T-helper 2 cell treated with Interferon-gamma antibody and Interleukin-4, amounts not matched to agents 5 μg/mL and 100 μg/mL, for 36 hours (primary cell): ENCODE data around the gene LY86.
"Not testable (repeated sequence)": the region's sequence is repeated elsewhere in the genome, so short reads cannot be mapped to it uniquely, and the experiment has no call there.

Experiments
- DNase-seq: peaks from one replicate; pipeline ENCODE4 v3.0.0; 2021; ENCODE audit warnings: low spot score
- H3K27ac Mint-ChIP-seq: one replicate; pipeline ENCODE4 v1.8.0; 2021; ENCODE audit warnings: mild to moderate bottlenecking, mixed read lengths
- H3K27me3 Mint-ChIP-seq: one replicate; pipeline ENCODE4 v1.8.0; 2021; ENCODE audit warnings: low read depth, mixed read lengths
- H3K36me3 Mint-ChIP-seq: one replicate; pipeline ENCODE4 v1.8.0; 2021; ENCODE audit warnings: low read depth, mixed read lengths
- H3K4me1 Mint-ChIP-seq: one replicate; pipeline ENCODE4 v1.8.0; 2021; ENCODE audit warnings: low read depth, mixed read lengths
- H3K4me3 Mint-ChIP-seq: one replicate; pipeline ENCODE4 v1.8.0; 2022; ENCODE audit warnings: mild to moderate bottlenecking, moderate library complexity, mixed read lengths
- H3K9me3 Mint-ChIP-seq: one replicate; pipeline ENCODE4 v1.8.0; 2021; ENCODE audit warnings: mixed read lengths

LY86 gene

DNA sequence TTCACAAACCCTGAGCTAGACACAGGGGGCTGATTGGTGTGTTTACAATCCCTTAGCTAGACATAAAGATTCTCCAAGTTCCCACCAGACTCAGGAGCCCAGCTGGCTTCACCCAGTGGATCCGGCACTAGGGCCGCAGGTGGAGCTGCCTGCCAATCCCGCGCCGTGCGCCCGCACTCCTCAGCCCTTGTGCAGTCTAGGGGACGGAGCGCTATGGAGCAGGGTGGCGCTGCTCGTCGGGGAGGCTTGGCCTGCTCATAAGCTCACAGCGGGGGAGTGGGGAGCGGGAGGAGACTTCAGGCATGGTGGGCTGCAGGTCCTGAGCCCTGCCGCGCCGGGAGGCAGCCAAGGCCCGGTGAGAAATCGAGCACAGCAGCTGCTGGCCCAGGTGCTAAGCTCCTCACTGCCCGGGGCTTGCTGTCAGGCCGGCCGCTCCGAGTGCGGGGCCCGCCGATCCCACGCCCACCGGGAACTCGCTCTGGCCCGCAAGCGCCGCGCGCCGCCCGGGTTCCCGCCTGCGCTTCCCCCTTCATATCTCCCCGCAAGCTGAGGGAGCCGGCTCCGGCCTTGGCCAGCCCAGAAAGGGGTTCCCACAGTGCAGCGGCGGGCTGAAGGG lies 24.7 kb downstream of the LY86 start:
- not testable (repeated sequence) for DNase-seq, H3K9me3 Mint-ChIP-seq, H3K27me3 Mint-ChIP-seq
- Mint-ChIP-seq H3K4me3 (peak overlapping the region; percentile 52), H3K27ac (peak overlapping the region; percentile 98), H3K36me3 (peaks cover 17% of the 10 kb centered on the region), H3K4me1 (peaks cover 62% of the 10 kb centered on the region)

DNA sequence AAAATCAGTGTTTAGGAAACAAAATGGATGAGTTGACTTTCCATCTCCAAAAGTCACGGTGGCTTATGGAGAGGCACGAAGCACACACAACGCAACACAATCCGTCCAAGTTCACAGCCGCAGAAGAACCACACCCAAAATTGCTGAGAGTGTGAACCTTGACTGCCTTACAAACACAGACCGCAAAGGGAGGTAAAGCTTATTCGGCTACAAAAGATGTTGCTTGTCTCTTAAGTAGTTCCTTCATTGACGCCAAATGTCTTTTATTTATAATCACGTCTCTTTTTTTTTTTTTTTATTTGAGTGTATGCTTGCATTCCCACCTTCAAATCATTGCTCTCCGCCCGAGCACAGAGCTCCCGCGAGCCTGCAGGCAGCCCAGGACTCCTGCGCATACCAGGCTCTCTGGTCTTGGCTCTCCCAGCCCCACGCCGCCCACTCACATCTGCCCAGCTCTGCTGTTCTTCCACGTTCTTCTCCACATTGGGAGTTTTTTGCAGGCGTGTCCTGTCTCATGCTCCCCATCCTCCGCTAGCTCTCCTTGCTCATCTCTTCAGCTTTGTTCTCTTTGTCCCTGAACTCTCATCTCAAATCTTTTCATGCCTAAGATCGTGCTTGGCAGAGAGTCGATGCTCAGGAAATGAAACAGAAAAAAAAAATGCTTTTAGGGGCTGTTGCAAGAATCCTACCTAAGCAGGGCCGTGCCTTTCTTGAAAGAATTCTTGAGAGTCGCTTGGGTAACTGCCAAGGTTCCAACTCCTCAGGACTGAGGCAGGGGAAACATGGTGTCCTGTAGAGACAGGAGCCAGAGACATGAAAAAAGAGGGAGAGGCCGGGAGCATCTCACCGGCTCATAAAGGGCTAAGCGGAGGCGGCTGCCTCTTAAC lies 25.8 kb downstream of the LY86 start:
- peak overlapping the region; percentile 98 for H3K27ac Mint-ChIP-seq
- peaks cover 5% of the 10 kb centered on the region for H3K9me3 Mint-ChIP-seq
- H3K4me1 Mint-ChIP-seq, result peaks cover 61% of the 10 kb centered on the region
- H3K4me3 Mint-ChIP-seq, result peak overlapping the region; percentile 82
- peak; percentile 27 for DNase-seq
- H3K27me3 Mint-ChIP-seq, result no peaks in the 10 kb centered on the region
- H3K36me3 Mint-ChIP-seq, result peaks cover 13% of the 10 kb centered on the region

DNA sequence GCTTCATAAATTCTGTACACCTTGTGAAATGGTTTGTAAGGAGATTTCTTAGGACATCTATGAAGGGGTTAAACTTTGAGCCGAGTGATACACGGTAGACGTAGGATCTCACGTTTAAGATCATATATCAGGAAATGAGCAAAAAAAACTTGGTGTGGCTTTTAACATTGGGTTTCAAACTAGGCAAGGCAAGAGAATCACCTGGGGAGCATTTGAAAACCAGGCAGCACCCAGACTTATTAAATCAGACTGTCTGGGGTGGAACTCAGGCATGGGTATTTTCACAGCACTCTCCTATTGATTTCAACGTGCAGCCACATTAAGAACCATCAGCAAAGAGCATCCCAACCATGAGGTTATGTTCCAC lies 26.4 kb downstream of the LY86 start:
- no peak for DNase-seq
- Mint-ChIP-seq H3K9me3 (peaks cover 5% of the 10 kb centered on the region), H3K4me3 (peak overlapping the region; percentile 82), H3K27ac (peak overlapping the region; percentile 98), H3K36me3 (peaks cover 14% of the 10 kb centered on the region), H3K4me1 (peaks cover 61% of the 10 kb centered on the region), H3K27me3 (no peaks in the 10 kb centered on the region)

DNA sequence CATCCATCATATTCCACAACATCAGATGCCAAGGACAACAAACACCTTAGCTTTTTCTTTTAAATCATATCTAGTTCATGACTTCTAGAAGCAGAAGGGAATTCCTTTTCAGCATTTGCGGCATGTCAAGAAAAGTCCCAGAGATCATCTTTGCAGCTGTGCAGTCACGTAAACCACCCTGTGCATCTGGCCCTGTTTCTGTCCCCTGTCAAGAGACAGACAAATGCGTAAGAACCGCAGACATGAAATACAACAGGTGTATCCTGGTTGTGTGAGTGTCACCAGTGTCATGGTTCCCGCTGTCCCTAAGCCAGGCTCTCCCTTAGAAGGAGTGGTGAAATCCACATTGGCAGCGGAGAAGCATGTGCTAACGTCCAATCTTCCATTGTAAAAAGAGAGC lies 28.1 kb downstream of the LY86 start:
- Mint-ChIP-seq H3K27ac (no peak overlapping the region), H3K4me1 (peaks cover 49% of the 10 kb centered on the region), H3K27me3 (no peaks in the 10 kb centered on the region), H3K4me3 (no peak overlapping the region), H3K9me3 (peaks cover 5% of the 10 kb centered on the region), H3K36me3 (peaks cover 13% of the 10 kb centered on the region)
- DNase-seq, result no peak

DNA sequence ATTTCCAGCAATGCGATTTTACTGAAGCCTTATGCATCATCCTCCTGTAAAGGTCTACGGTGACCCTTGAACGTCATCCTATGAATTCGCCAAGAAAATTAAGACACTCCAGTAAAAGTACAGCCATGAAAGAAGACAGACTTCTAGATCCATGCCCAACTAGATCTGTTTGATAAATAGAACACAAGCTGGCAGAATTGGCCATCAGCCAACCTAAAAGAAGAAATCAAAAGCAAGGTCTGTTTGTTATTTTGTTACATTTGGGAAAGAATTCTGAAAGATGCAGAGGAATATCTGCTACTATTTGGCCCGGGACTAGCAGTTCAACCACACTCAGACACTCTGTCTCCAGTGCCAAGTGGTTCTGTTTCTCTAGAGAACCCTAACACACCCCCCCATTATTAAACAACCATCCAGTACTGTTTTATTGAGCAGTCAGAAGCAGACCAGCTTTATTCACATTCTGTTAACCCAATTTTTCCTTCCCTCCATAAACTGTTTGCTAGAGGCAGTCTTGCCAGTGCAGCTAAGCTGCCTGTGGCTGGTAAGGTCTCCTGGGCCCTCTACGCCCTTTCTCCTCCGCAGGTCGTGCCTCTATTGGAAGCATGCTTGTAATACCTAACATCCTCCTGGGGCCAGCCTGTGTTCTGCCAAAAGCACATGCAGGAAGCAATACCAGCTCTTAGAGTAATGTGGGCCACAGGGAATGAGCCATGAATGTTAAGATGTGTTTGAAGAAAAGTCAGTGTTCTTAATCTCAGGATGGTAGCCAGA lies 30.7 kb downstream of the LY86 start:
- Mint-ChIP-seq H3K36me3 (peaks cover 9% of the 10 kb centered on the region), H3K27me3 (peaks cover 5% of the 10 kb centered on the region), H3K27ac (no peak overlapping the region), H3K9me3 (no peaks in the 10 kb centered on the region), H3K4me3 (no peak overlapping the region), H3K4me1 (peaks cover 39% of the 10 kb centered on the region)
- no peak for DNase-seq

DNA sequence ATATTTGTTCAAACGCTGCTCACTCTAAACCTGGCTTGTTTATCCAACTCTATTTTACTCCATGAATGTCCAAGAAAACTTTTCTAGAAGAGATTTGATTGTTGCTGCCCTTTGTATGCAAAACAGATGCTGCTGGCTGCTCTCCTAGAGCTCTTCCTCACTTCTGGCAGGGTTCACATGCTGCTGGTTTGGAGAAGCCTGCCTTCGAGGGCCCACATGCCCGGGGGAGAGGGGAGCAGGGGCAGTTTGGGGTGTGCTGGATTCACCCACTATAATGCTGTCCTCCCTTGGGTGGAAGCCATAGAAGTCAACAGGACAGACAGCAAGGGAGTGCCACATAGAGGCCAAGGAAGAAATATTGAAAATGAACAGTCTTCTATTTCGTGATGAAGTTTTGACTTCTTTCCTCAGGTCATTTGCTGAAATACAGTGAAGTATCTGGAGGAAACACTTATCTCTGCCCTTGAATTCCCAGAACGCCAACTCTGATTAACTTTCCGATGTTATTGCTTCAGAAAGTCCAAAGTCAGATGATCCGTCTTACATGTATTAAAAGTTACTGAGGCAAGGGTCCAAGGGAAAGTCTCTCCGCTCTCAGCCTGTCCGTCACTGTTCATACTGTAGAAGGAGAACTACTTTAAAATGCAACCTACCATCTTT lies 32.4 kb downstream of the LY86 start:
- H3K27me3 Mint-ChIP-seq, result peaks cover 5% of the 10 kb centered on the region
- H3K36me3 Mint-ChIP-seq, result peaks cover 9% of the 10 kb centered on the region
- no peak overlapping the region for H3K27ac Mint-ChIP-seq
- no peak overlapping the region for H3K4me3 Mint-ChIP-seq
- no peaks in the 10 kb centered on the region for H3K9me3 Mint-ChIP-seq
- no peak for DNase-seq
- H3K4me1 Mint-ChIP-seq, result peaks cover 31% of the 10 kb centered on the region

DNA sequence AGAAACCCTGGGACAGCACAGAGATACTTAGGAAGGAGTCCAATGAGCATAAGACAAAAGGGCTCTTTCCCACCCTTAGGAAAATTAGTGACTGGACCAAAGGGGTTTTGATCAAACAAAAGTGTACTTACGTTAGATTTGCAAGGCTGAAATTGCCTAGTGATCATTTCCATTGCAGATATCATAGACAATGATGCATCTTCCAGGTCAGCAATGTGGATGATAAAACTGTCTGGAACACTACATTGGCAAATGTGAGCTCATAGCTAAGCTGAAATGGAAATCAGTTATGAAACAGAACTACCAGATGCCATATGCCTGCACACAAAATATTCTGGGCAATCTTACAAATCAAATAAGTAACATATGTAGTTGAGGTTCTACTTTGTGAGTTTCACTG lies 34.0 kb downstream of the LY86 start:
- Mint-ChIP-seq H3K4me1 (peaks cover 25% of the 10 kb centered on the region), H3K27ac (no peak overlapping the region), H3K4me3 (no peak overlapping the region), H3K36me3 (peaks cover 12% of the 10 kb centered on the region), H3K27me3 (peaks cover 5% of the 10 kb centered on the region), H3K9me3 (no peaks in the 10 kb centered on the region)
- no peak for DNase-seq

DNA sequence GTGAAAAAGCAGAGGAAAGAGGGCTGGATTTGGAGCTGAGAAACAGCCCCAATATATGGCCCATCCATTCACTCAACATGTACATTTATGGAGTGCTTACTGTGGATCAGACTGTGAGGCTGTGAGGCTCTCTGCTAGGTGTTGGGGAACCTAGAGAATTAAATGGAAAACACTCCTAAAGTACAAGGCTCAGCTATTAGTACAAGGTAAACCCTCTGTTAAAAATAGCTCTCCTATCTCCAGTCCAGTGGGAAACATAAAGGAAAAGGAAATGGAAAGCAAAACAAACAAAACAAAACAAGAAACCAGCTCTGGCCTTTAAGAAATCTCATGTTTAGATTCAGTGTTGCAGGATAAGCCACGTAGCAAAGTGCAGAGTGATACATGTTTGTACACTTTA lies 35.0 kb downstream of the LY86 start:
- H3K36me3 Mint-ChIP-seq, result peaks cover 12% of the 10 kb centered on the region

DNA sequence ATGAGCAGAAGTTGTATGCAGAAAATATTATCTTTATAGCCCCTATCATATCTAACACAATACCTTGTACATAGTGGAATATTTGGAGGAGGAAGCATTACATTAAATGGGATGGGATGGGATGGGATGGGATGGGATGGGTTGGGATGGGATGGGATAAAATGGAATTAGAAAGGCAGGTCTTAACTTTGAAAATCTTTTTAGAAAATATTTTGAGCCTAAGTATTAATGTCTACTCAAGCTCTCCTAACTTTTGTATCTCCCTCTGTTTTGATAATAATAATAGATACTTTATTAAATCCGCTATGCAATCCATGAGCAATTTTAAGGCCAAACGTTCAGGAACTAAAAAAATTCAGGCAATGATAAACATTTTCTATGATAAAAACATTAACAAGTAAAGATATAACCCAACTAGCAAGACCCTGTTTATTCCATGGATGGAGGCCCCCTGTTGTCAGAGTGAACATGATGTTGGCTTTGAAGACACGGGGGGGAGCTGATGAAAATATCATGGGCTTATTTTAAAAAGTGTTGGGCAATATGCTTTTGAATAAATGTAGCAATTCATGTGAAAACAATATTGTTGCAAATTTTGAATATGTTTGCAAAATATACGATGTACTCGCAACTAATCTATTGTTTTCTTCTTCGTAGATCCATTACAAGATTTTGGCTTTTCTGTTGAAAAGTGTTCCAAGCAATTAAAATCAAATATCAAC lies 35.9 kb downstream of the LY86 start:
- peaks cover 12% of the 10 kb centered on the region for H3K36me3 Mint-ChIP-seq
- no peak for DNase-seq
- no peak overlapping the region for H3K4me3 Mint-ChIP-seq
- peaks cover 32% of the 10 kb centered on the region for H3K4me1 Mint-ChIP-seq
- no peak overlapping the region for H3K27ac Mint-ChIP-seq
- H3K9me3 Mint-ChIP-seq, result no peaks in the 10 kb centered on the region
- H3K27me3 Mint-ChIP-seq, result peaks cover 9% of the 10 kb centered on the region

More for the DNA sequence above, 35.0 kb downstream of the LY86 start:
- DNase-seq, result no peak
- Mint-ChIP-seq H3K9me3 (no peaks in the 10 kb centered on the region), H3K4me1 (peaks cover 33% of the 10 kb centered on the region), H3K27me3 (peaks cover 7% of the 10 kb centered on the region), H3K27ac (no peak overlapping the region), H3K4me3 (no peak overlapping the region)

DNA sequence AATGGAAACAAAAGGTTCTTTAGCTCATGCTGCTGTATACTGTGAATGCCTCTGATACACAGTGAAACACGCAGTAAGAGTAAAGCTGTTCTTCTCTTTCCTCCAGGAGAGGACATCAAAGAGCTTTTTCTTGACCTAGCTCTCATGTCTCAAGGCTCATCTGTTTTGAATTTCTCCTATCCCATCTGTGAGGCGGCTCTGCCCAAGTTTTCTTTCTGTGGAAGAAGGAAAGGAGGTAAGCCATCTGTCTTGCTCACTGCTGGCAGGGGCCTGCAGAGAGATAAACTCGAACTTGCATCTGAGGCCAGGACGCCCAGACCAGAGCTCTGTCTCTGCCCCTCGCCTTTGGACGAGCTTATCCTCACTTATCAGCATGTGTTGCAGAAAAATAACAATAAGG lies 37.7 kb downstream of the LY86 start:
- Mint-ChIP-seq H3K27me3 (peaks cover 9% of the 10 kb centered on the region), H3K9me3 (no peaks in the 10 kb centered on the region), H3K36me3 (peaks cover 9% of the 10 kb centered on the region), H3K4me1 (peaks cover 30% of the 10 kb centered on the region), H3K27ac (no peak overlapping the region), H3K4me3 (no peak overlapping the region)
- DNase-seq, result no peak

DNA sequence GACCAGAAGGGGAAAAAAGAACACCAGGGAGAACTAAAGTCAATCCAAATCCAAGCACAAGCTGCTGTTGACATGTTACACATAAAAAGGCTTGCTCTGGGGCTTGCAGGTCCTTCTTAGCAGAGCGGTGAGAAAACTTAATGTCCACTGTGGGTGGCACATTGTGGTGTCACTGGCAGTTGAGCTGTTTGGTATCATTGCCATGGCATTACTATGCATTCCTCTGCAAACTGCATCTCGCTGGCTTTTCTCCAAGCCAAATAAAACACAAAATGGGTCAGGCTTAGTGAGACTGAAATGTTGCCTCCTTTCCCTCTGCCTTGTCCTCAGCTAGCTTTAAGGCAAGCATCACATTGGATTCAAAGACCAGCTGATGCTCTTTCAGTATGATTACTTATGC lies 40.9 kb downstream of the LY86 start:
- Mint-ChIP-seq H3K36me3 (peaks cover 5% of the 10 kb centered on the region), H3K27me3 (peaks cover 4% of the 10 kb centered on the region), H3K4me3 (no peak overlapping the region), H3K9me3 (no peaks in the 10 kb centered on the region), H3K27ac (no peak overlapping the region), H3K4me1 (peaks cover 35% of the 10 kb centered on the region)
- no peak for DNase-seq

DNA sequence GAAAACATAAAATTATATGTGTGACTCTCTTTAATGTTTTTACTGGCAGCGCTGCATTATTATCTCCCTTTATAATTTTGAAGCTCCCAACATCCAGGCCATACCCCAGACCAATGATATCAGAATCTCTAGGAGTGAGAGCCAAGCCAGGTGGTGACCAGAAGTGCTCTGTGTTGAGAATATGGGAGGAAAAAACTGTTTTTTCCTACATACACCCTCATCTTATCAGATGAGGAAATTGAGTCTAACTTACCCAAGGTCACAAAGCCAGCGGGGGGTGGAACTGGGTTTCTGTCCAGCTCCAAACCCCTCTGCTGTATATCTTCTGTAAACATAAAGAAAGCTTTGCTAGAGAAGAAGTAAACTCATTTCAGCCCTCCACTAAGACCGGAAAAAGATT lies 42.5 kb downstream of the LY86 start:
- H3K4me1 Mint-ChIP-seq, result peaks cover 46% of the 10 kb centered on the region
- no peak for DNase-seq
- H3K4me3 Mint-ChIP-seq, result no peak overlapping the region
- no peaks in the 10 kb centered on the region for H3K9me3 Mint-ChIP-seq
- peaks cover 4% of the 10 kb centered on the region for H3K27me3 Mint-ChIP-seq
- H3K27ac Mint-ChIP-seq, result no peak overlapping the region
- H3K36me3 Mint-ChIP-seq, result peaks cover 5% of the 10 kb centered on the region

DNA sequence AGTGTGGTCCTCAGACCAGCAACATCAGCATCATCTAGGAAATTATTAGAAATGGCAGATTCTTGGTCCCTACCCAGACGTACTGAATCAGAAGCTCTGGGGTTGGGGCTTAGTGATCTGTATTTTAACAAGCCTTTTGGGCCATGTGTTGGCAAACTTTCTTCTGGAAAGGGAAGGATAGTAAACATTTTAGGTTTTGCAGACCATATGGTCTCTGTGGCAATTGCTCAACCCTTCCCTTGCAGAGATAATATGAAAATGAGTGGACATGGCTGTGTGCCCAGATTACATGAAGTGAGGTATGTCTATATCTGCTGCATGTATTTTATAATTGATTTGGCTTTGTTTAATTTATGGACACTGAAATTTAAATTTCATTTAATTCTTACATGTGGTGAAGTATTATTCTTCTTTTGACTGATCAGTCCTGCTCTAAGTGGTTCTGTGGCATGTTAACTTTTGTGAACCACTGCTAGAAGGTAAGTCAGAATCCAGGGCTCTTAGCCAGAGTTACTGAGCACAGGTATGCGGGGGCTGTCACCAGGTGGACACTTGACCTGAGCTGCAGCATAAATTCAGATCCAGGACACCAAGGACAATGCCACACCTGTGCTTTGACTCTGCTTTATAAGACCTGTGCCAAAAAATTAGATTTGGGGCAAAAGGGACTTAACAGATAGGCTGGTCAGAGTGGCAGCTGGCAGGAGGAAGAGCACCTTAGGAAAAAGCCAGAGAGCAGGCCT lies 43.2 kb downstream of the LY86 start:
- Mint-ChIP-seq H3K27ac (no peak overlapping the region), H3K9me3 (no peaks in the 10 kb centered on the region), H3K4me3 (no peak overlapping the region), H3K36me3 (peaks cover 5% of the 10 kb centered on the region), H3K27me3 (peaks cover 4% of the 10 kb centered on the region), H3K4me1 (peaks cover 51% of the 10 kb centered on the region)
- DNase-seq, result no peak
